IMR-90 (cell line): ENCODE measurements around the gene LAMA3. TPM values are rescaled to one million over a fixed set of nuclear protein-coding genes. Genes with fewer than 3 reads are reported as not detected.

Experiments
- ATAC-seq: fragments of 200-7000 bp; cut with Tn5 transposase; 2 replicates; pipeline ENCODE4 v1.9.1; 2020; ENCODE audit warnings: low read depth, mild to moderate bottlenecking, moderate library complexity
- BruUV-seq: library from RNA; stranded (reverse); fragments of 400-500 nt; replicated peaks from 2 replicates; lab custom pipeline; 2021; lab: Mats Ljungman, UMichigan
- CTCF ChIA-PET: fragments of 300-600 bp; formaldehyde crosslinking; extraction: SDS; loops from one replicate; lab custom pipeline; 2021; ENCODE audit warnings: antibody characterized with exemption; lab: Yijun Ruan, JAX
- POLR2A ChIA-PET: fragments of 300-600 bp; sonication (Branson Sonifier 250); formaldehyde crosslinking; loops from one replicate; lab custom pipeline; 2022; ENCODE audit warnings: antibody characterized with exemption; ENCODE audit not compliant: unreplicated experiment; lab: Charles Lee
- DNase-seq: peaks from one replicate; pipeline ENCODE4 v3.0.0; 2013
- H2AFZ ChIP-seq: replicated peaks from 2 replicates; pipeline ENCODE3; 2013; ENCODE audit warnings: low read length, mild to moderate bottlenecking; ENCODE audit not compliant: poor library complexity
- H2AK5ac ChIP-seq: 2 replicates; pipeline ENCODE4 v1.6.1; 2013; ENCODE audit warnings: low read depth, low read length, inconsistent platforms
- H2AK9ac ChIP-seq: replicated peaks from 2 replicates; pipeline ENCODE3; 2013; ENCODE audit warnings: mild to moderate bottlenecking, low read depth, low read length, moderate library complexity; ENCODE audit not compliant: poor library complexity
- H2BK120ac ChIP-seq: 2 replicates; pipeline ENCODE4 v1.6.1; 2013; ENCODE audit warnings: low read depth, low read length, inconsistent platforms
- H2BK15ac ChIP-seq: 3 replicates; pipeline ENCODE4 v1.6.1; 2013; ENCODE audit warnings: low read depth, low read length, inconsistent platforms
- H2BK20ac ChIP-seq: 2 replicates; pipeline ENCODE4 v1.6.1; 2013; ENCODE audit warnings: low read depth, mild to moderate bottlenecking, inconsistent platforms, low read length, moderate library complexity
- H2BK5ac ChIP-seq: 2 replicates; pipeline ENCODE4 v1.6.1; 2013; ENCODE audit warnings: mild to moderate bottlenecking, low read depth, low read length, inconsistent platforms; ENCODE audit not compliant: poor library complexity, severe bottlenecking
- H3K14ac ChIP-seq: replicated peaks from 2 replicates; pipeline ENCODE4 v1.6.1; 2013; ENCODE audit warnings: low read depth, low read length, inconsistent platforms
- H3K18ac ChIP-seq: 2 replicates; pipeline ENCODE4 v1.6.1; 2013; ENCODE audit warnings: low read depth, low read length, control low read depth
- H3K23ac ChIP-seq: 2 replicates; pipeline ENCODE4 v1.6.1; 2013; ENCODE audit warnings: low read depth, low read length, inconsistent platforms
- H3K27ac ChIP-seq: 2 replicates; pipeline ENCODE4 v1.5.1; 2013; ENCODE audit warnings: mild to moderate bottlenecking, control low read depth, low read length; ENCODE audit not compliant: insufficient read depth
- H3K27me3 ChIP-seq: 2 replicates; pipeline ENCODE4 v1.6.1; 2013; ENCODE audit warnings: low read length; ENCODE audit not compliant: control insufficient read depth, insufficient read depth
- H3K36me3 ChIP-seq: 2 replicates; pipeline ENCODE4 v1.6.1; 2013; ENCODE audit warnings: low read length, mixed read lengths; ENCODE audit not compliant: control insufficient read depth, insufficient read depth
- H3K4ac ChIP-seq: 2 replicates; pipeline ENCODE4 v1.6.1; 2013; ENCODE audit warnings: low read depth, low read length, inconsistent platforms
- H3K4me1 ChIP-seq: 2 replicates; pipeline ENCODE4 v1.6.1; 2013; ENCODE audit warnings: low read length, mixed read lengths; ENCODE audit not compliant: control insufficient read depth, insufficient read depth
- H3K4me2 ChIP-seq: 2 replicates; pipeline ENCODE4 v1.6.1; 2013; ENCODE audit warnings: low read depth, mild to moderate bottlenecking, control low read depth, low read length, moderate library complexity
- H3K4me3 ChIP-seq: 2 replicates; pipeline ENCODE4 v1.5.1; 2013; ENCODE audit warnings: low read depth, mild to moderate bottlenecking, control low read depth, low read length, moderate library complexity; ENCODE audit not compliant: insufficient read depth
- H3K56ac ChIP-seq: 2 replicates; pipeline ENCODE4 v1.6.1; 2013; ENCODE audit warnings: low read length, inconsistent platforms; ENCODE audit not compliant: insufficient read depth; ENCODE audit errors: extremely low read depth
- H3K79me1 ChIP-seq, 2 experiments: 2 replicates each; pipeline ENCODE4 v1.6.1; 2013; ENCODE audit warnings: low read length in 2 of 2, inconsistent platforms in 1 of 2, low read depth in 1 of 2
- H3K9ac ChIP-seq: 2 replicates; pipeline ENCODE4 v1.6.1; 2013; ENCODE audit warnings: low read depth, low read length, control low read depth
- H3K9me1 ChIP-seq: 2 replicates; pipeline ENCODE4 v1.6.1; 2013; ENCODE audit warnings: low read length, inconsistent platforms; ENCODE audit not compliant: insufficient read depth
- H3K9me3 ChIP-seq: 2 replicates; pipeline ENCODE4 v1.6.1; 2013; ENCODE audit warnings: low read length; ENCODE audit not compliant: control insufficient read depth, insufficient read depth
- H4K20me1 ChIP-seq: 2 replicates; pipeline ENCODE4 v1.6.1; 2013; ENCODE audit warnings: low read length, inconsistent platforms; ENCODE audit not compliant: insufficient read depth
- H4K5ac ChIP-seq: 2 replicates; pipeline ENCODE4 v1.6.1; 2013; ENCODE audit warnings: mild to moderate bottlenecking, low read depth, low read length, control low read depth
- H4K8ac ChIP-seq, 2 experiments: 2 replicates each; pipeline ENCODE4 v1.6.1; 2013; ENCODE audit warnings: low read depth in 2 of 2, low read length in 2 of 2, control low read depth in 1 of 2, inconsistent platforms in 1 of 2
- H4K91ac ChIP-seq: 2 replicates; pipeline ENCODE4 v1.6.1; 2013; ENCODE audit warnings: low read depth, low read length, inconsistent platforms; ENCODE audit not compliant: insufficient read depth
- CTCF ChIP-seq: conservative IDR thresholded peaks from 2 replicates; pipeline ENCODE4 v1.5.1; 2012; ENCODE audit warnings: mild to moderate bottlenecking, low read depth, low read length, improper control_type of control experiment
- MAFK ChIP-seq: IDR thresholded peaks from 2 replicates; pipeline ENCODE4 v1.6.1; 2012; ENCODE audit warnings: low read depth, low read length, improper control_type of control experiment
- WGBS, 2 experiments: methylation state at CpG; one replicate each; pipeline versions ENCODE4 v1.1.5 to v1.1.7; 2013; ENCODE audit warnings: missing lambda C conversion rate in 2 of 2; ENCODE audit not compliant: insufficient read length in 1 of 2; ENCODE audit errors: extremely low coverage in 2 of 2; 5-methylcytosine and 5-hydroxymethylcytosine counted together
- dilution Hi-C: fragments of 300-500 bp; cut with HindIII; formaldehyde crosslinking; loops from one replicate; pipeline ENCODE4 v1.14.3; 2018; ENCODE audit warnings: low sequenced_read_pairs; ENCODE audit not compliant: unreplicated experiment
- in situ Hi-C: fragments of 300-500 bp; cut with MboI; formaldehyde crosslinking; loops from 3 replicates; pipeline ENCODE4 v1.14.3; 2019; ENCODE audit warnings: low sequenced_read_pairs, inconsistent platforms, mixed read lengths
- intact Hi-C: fragments of 100-400 bp; cut with micrococcal nuclease; formaldehyde crosslinking; loops from 2 replicates; pipeline ENCODE4 v1.10.0; 2022
- polyA plus RNA-seq, 3 experiments: library from polyadenylated mRNA; depleted of rRNA; stranded (reverse); fragments of >200 nt; gene quantifications; 2 replicates each; pipeline ENCODE4 v1.2.3, GENCODE V29; 2012; ENCODE audit warnings: low replicate concordance in 1 of 3
- total RNA-seq: library from RNA; depleted of rRNA; stranded (reverse); fragments of >200 nt; gene quantifications from 2 replicates; pipeline ENCODE4 v1.2.3, GENCODE V29; 2012

Gene LAMA3
- total and polyA plus RNA-seq, 2 of the 4 experiments (the other 2 are of a cell fraction) = 0.18 to 0.19 TPM

- Histone ChIP-seq H3K9ac (no peak overlapping the region), H2BK20ac (no peak overlapping the region), H2BK5ac (no peak overlapping the region), H3K36me3 (no peaks in the 10 kb centered on the region), H2AK9ac (no peak overlapping the region), H4K20me1 (no peaks in the 10 kb centered on the region), H4K91ac (no peak overlapping the region), H3K14ac (no peak overlapping the region), H3K56ac (no peak overlapping the region), H3K9me3 (no peaks in the 10 kb centered on the region), H3K9me1 (peaks cover 5% of the 10 kb centered on the region), H3K27me3 (peaks cover 2% of the 10 kb centered on the region; the same call in 1 of the 2 replicates), H2BK15ac (no peak overlapping the region), H3K4ac (no peak overlapping the region), H3K79me1 (no peaks in the 10 kb centered on the region), H3K27ac (no peak overlapping the region), H2BK120ac (no peak overlapping the region), H3K4me2 (no peak overlapping the region), H4K5ac (no peak overlapping the region), H4K8ac (no peak overlapping the region), H2AK5ac (no peak overlapping the region), H3K4me3 (no peak overlapping the region), H2AFZ (no peak overlapping the region), H3K18ac (no peak overlapping the region), H3K23ac (0 out of 2 replicates have a peak overlapping the region, but pooled peaks have one; percentile 42), H3K4me1 (peaks cover 9% of the 10 kb centered on the region)
- peak; percentile 52; the same call in 1 of the 2 replicates for TF ChIP-seq MAFK
- no peak for TF ChIP-seq CTCF
- DNase-seq (no peak), ATAC-seq (no peak)
- BruUV-seq = no TSS peak
- in situ Hi-C loops = no loop called here
- dilution Hi-C loops = no loop called here
- CTCF ChIA-PET = no interaction called here
- intact Hi-C loops = no loop called here
- no CpG with 5 or more reads among the region's 5 CpGs for WGBS, 2 experiments
- POLR2A ChIA-PET = no interaction called here
These were observed 166.5 kb downstream of the LAMA3 start for GRCh38 chr18:23855721-23856120.
